IMR-90 (cell line): ENCODE measurements around the gene POGLUT2. TPM values are rescaled to one million over a fixed set of nuclear protein-coding genes. Genes with fewer than 3 reads are reported as not detected.

Experiments
- ATAC-seq: fragments of 200-7000 bp; cut with Tn5 transposase; 2 replicates; pipeline ENCODE4 v1.9.1; 2020; ENCODE audit warnings: low read depth, mild to moderate bottlenecking, moderate library complexity
- BruUV-seq: library from RNA; stranded (reverse); fragments of 400-500 nt; replicated peaks from 2 replicates; lab custom pipeline; 2021; lab: Mats Ljungman, UMichigan
- CTCF ChIA-PET: fragments of 300-600 bp; formaldehyde crosslinking; extraction: SDS; loops from one replicate; lab custom pipeline; 2021; ENCODE audit warnings: antibody characterized with exemption; lab: Yijun Ruan, JAX
- POLR2A ChIA-PET: fragments of 300-600 bp; sonication (Branson Sonifier 250); formaldehyde crosslinking; loops from one replicate; lab custom pipeline; 2022; ENCODE audit warnings: antibody characterized with exemption; ENCODE audit not compliant: unreplicated experiment; lab: Charles Lee
- DNase-seq: peaks from one replicate; pipeline ENCODE4 v3.0.0; 2013
- H2AFZ ChIP-seq: replicated peaks from 2 replicates; pipeline ENCODE3; 2013; ENCODE audit warnings: low read length, mild to moderate bottlenecking; ENCODE audit not compliant: poor library complexity
- H2AK5ac ChIP-seq: 2 replicates; pipeline ENCODE4 v1.6.1; 2013; ENCODE audit warnings: low read depth, low read length, inconsistent platforms
- H2AK9ac ChIP-seq: replicated peaks from 2 replicates; pipeline ENCODE3; 2013; ENCODE audit warnings: mild to moderate bottlenecking, low read depth, low read length, moderate library complexity; ENCODE audit not compliant: poor library complexity
- H2BK120ac ChIP-seq: 2 replicates; pipeline ENCODE4 v1.6.1; 2013; ENCODE audit warnings: low read depth, low read length, inconsistent platforms
- H2BK15ac ChIP-seq: 3 replicates; pipeline ENCODE4 v1.6.1; 2013; ENCODE audit warnings: low read depth, low read length, inconsistent platforms
- H2BK20ac ChIP-seq: 2 replicates; pipeline ENCODE4 v1.6.1; 2013; ENCODE audit warnings: low read depth, mild to moderate bottlenecking, inconsistent platforms, low read length, moderate library complexity
- H2BK5ac ChIP-seq: 2 replicates; pipeline ENCODE4 v1.6.1; 2013; ENCODE audit warnings: mild to moderate bottlenecking, low read depth, low read length, inconsistent platforms; ENCODE audit not compliant: poor library complexity, severe bottlenecking
- H3K14ac ChIP-seq: replicated peaks from 2 replicates; pipeline ENCODE4 v1.6.1; 2013; ENCODE audit warnings: low read depth, low read length, inconsistent platforms
- H3K18ac ChIP-seq: 2 replicates; pipeline ENCODE4 v1.6.1; 2013; ENCODE audit warnings: low read depth, low read length, control low read depth
- H3K23ac ChIP-seq: 2 replicates; pipeline ENCODE4 v1.6.1; 2013; ENCODE audit warnings: low read depth, low read length, inconsistent platforms
- H3K27ac ChIP-seq: 2 replicates; pipeline ENCODE4 v1.5.1; 2013; ENCODE audit warnings: mild to moderate bottlenecking, control low read depth, low read length; ENCODE audit not compliant: insufficient read depth
- H3K27me3 ChIP-seq: 2 replicates; pipeline ENCODE4 v1.6.1; 2013; ENCODE audit warnings: low read length; ENCODE audit not compliant: control insufficient read depth, insufficient read depth
- H3K36me3 ChIP-seq: 2 replicates; pipeline ENCODE4 v1.6.1; 2013; ENCODE audit warnings: low read length, mixed read lengths; ENCODE audit not compliant: control insufficient read depth, insufficient read depth
- H3K4ac ChIP-seq: 2 replicates; pipeline ENCODE4 v1.6.1; 2013; ENCODE audit warnings: low read depth, low read length, inconsistent platforms
- H3K4me1 ChIP-seq: 2 replicates; pipeline ENCODE4 v1.6.1; 2013; ENCODE audit warnings: low read length, mixed read lengths; ENCODE audit not compliant: control insufficient read depth, insufficient read depth
- H3K4me2 ChIP-seq: 2 replicates; pipeline ENCODE4 v1.6.1; 2013; ENCODE audit warnings: low read depth, mild to moderate bottlenecking, control low read depth, low read length, moderate library complexity
- H3K4me3 ChIP-seq: 2 replicates; pipeline ENCODE4 v1.5.1; 2013; ENCODE audit warnings: low read depth, mild to moderate bottlenecking, control low read depth, low read length, moderate library complexity; ENCODE audit not compliant: insufficient read depth
- H3K56ac ChIP-seq: 2 replicates; pipeline ENCODE4 v1.6.1; 2013; ENCODE audit warnings: low read length, inconsistent platforms; ENCODE audit not compliant: insufficient read depth; ENCODE audit errors: extremely low read depth
- H3K79me1 ChIP-seq, 2 experiments: 2 replicates each; pipeline ENCODE4 v1.6.1; 2013; ENCODE audit warnings: low read length in 2 of 2, inconsistent platforms in 1 of 2, low read depth in 1 of 2
- H3K9ac ChIP-seq: 2 replicates; pipeline ENCODE4 v1.6.1; 2013; ENCODE audit warnings: low read depth, low read length, control low read depth
- H3K9me1 ChIP-seq: 2 replicates; pipeline ENCODE4 v1.6.1; 2013; ENCODE audit warnings: low read length, inconsistent platforms; ENCODE audit not compliant: insufficient read depth
- H3K9me3 ChIP-seq: 2 replicates; pipeline ENCODE4 v1.6.1; 2013; ENCODE audit warnings: low read length; ENCODE audit not compliant: control insufficient read depth, insufficient read depth
- H4K20me1 ChIP-seq: 2 replicates; pipeline ENCODE4 v1.6.1; 2013; ENCODE audit warnings: low read length, inconsistent platforms; ENCODE audit not compliant: insufficient read depth
- H4K5ac ChIP-seq: 2 replicates; pipeline ENCODE4 v1.6.1; 2013; ENCODE audit warnings: mild to moderate bottlenecking, low read depth, low read length, control low read depth
- H4K8ac ChIP-seq, 2 experiments: 2 replicates each; pipeline ENCODE4 v1.6.1; 2013; ENCODE audit warnings: low read depth in 2 of 2, low read length in 2 of 2, control low read depth in 1 of 2, inconsistent platforms in 1 of 2
- H4K91ac ChIP-seq: 2 replicates; pipeline ENCODE4 v1.6.1; 2013; ENCODE audit warnings: low read depth, low read length, inconsistent platforms; ENCODE audit not compliant: insufficient read depth
- BHLHE40 ChIP-seq: fragments of 150-350 bp; IDR thresholded peaks from 2 replicates; pipeline ENCODE4 v1.6.1; 2016; ENCODE audit warnings: mild to moderate bottlenecking, low read depth, low read length
- FOS ChIP-seq: fragments of 150-350 bp; IDR thresholded peaks from 2 replicates; pipeline ENCODE4 v1.6.1; 2016; ENCODE audit warnings: low read depth, low read length
- MAFK ChIP-seq: IDR thresholded peaks from 2 replicates; pipeline ENCODE4 v1.6.1; 2012; ENCODE audit warnings: low read depth, low read length, improper control_type of control experiment
- WGBS, 2 experiments: methylation state at CpG; one replicate each; pipeline versions ENCODE4 v1.1.5 to v1.1.7; 2013; ENCODE audit warnings: missing lambda C conversion rate in 2 of 2; ENCODE audit not compliant: insufficient read length in 1 of 2; ENCODE audit errors: extremely low coverage in 2 of 2; 5-methylcytosine and 5-hydroxymethylcytosine counted together
- dilution Hi-C: fragments of 300-500 bp; cut with HindIII; formaldehyde crosslinking; loops from one replicate; pipeline ENCODE4 v1.14.3; 2018; ENCODE audit warnings: low sequenced_read_pairs; ENCODE audit not compliant: unreplicated experiment
- in situ Hi-C: fragments of 300-500 bp; cut with MboI; formaldehyde crosslinking; loops from 3 replicates; pipeline ENCODE4 v1.14.3; 2019; ENCODE audit warnings: low sequenced_read_pairs, inconsistent platforms, mixed read lengths
- intact Hi-C: fragments of 100-400 bp; cut with micrococcal nuclease; formaldehyde crosslinking; loops from 2 replicates; pipeline ENCODE4 v1.10.0; 2022
- polyA plus RNA-seq, 3 experiments: library from polyadenylated mRNA; depleted of rRNA; stranded (reverse); fragments of >200 nt; gene quantifications; 2 replicates each; pipeline ENCODE4 v1.2.3, GENCODE V29; 2012; ENCODE audit warnings: low replicate concordance in 1 of 3
- total RNA-seq: library from RNA; depleted of rRNA; stranded (reverse); fragments of >200 nt; gene quantifications from 2 replicates; pipeline ENCODE4 v1.2.3, GENCODE V29; 2012

Gene POGLUT2
- total and polyA plus RNA-seq, 2 of the 4 experiments (the other 2 are of a cell fraction): 10.6 to 14.3 TPM

DNA sequence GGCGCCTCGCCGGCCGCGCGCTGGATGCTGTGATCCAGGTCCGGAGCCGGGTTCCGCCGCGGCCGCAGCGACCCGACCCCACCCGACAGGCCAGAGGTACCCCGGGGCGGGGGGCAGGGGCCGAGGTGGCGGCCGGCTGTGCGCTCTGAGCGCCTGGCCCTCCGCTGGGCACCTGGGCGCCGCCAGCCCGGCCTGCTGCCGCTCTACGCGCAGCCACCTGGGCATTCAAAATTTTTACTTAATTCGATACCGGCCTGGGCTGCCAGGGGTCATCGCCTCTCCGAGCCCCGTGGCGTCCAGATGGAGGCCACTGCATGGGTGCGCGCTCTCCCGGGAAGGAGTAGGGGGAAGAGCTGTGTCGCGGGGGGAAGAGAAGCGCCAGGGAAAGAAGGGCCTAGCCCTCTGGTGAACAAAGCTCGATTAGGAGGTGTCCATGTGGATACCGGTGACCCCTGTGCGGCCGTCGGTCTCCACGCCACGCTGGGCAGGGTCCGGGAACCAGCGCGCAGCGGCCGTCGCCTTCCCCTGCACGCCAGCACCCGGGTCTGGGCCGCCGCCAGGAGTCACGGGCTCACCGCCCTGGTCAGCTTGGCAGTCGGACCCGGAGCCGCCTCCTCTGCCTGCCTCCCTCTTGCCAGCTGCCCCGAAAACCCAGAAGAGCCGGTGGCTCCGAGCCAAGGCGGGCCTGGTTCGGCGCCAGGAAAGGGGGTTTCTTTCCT lies 809 bp upstream of the POGLUT2 start:
- H3K18ac ChIP-seq: peak overlapping the region; percentile 22; the same call in 1 of the 2 replicates
- H2AFZ ChIP-seq: peak overlapping the region; percentile 100
- H3K27ac ChIP-seq: peak overlapping the region; percentile 68
- peak overlapping the region; percentile 98 for H2AK9ac ChIP-seq
- DNase-seq: peak; percentile 5
- ATAC-seq: peak; percentile 22
- TF ChIP-seq BHLHE40 (no peak), FOS (no peak), MAFK (no peak)
- peaks cover 28 to 43% of the 10 kb centered on the region in 2 experiments for H3K79me1 ChIP-seq
- H3K9ac ChIP-seq: peak overlapping the region; percentile 75
- no peaks in the 10 kb centered on the region for H3K27me3 ChIP-seq
- peak overlapping the region; percentile 87; the same call in 1 of the 2 replicates for H3K23ac ChIP-seq
- peak overlapping the region; percentile 91 for H3K4ac ChIP-seq
- intact Hi-C loops (loop anchor here (1.0 to 2.0 kb wide), 3 partner anchors 47 to 219 kb away; partner anchors contain the start of genes ERCC5 and TPP2), in situ Hi-C loops (no loop called here), dilution Hi-C loops (no loop called here)
- peak overlapping the region; percentile 88 for H3K14ac ChIP-seq
- no peaks in the 10 kb centered on the region for H3K9me3 ChIP-seq
- peak overlapping the region; percentile 86 for H4K5ac ChIP-seq
- H2BK120ac ChIP-seq: peak overlapping the region; percentile 52; the same call in 1 of the 2 replicates
- H2BK5ac ChIP-seq: peak overlapping the region; percentile 77
- BruUV-seq: no TSS peak
- H2AK5ac ChIP-seq: 0 out of 2 replicates have a peak overlapping the region, but pooled peaks have one; percentile 39
- no peak overlapping the region for H2BK20ac ChIP-seq
- 3% methylated on average over 13 of the region's 69 CpGs; no CpG with 5 or more reads in 1 of the 2 experiments for WGBS, 2 experiments
- CTCF ChIA-PET: interaction anchor here (0.7 to 2.1 kb wide), 2 partner anchors 25 to 45 kb away, joined by 3 to 6 read pairs; no protein-coding TSS in a partner anchor
- peak overlapping the region; percentile 93 for H3K4me2 ChIP-seq
- 0 out of 2 replicates have a peak, but pooled peaks cover 3% of the 10 kb centered on the region for H3K4me1 ChIP-seq
- H4K20me1 ChIP-seq: no peaks in the 10 kb centered on the region
- H3K56ac ChIP-seq: peak overlapping the region; percentile 73; the same call in 1 of the 2 replicates
- peak overlapping the region; percentile 51 to 92 for H4K8ac ChIP-seq
- peak overlapping the region; percentile 83 for H4K91ac ChIP-seq
- 0 out of 2 replicates have a peak, but pooled peaks cover 6% of the 10 kb centered on the region for H3K9me1 ChIP-seq
- 0 out of 2 replicates have a peak, but pooled peaks cover 1% of the 10 kb centered on the region for H3K36me3 ChIP-seq
- peak overlapping the region; percentile 60; the same call in 1 of the 3 replicates for H2BK15ac ChIP-seq
- POLR2A ChIA-PET: interaction anchor here (0.6 kb wide), 1 partner anchor 46 kb away, joined by 3 read pairs; no protein-coding TSS in a partner anchor
- H3K4me3 ChIP-seq: peak overlapping the region; percentile 84
